ENCODE measurements around the gene SAMD8. TPM values are rescaled to one million over a fixed set of nuclear protein-coding genes. Genes with fewer than 3 reads are reported as not detected.

Gene SAMD8
- total RNA-seq, 1 experiment from 2014 or later = 23.6 TPM

- TF ChIP-seq YY1 (IDR thresholded peaks at IDR 0.05; ENCODE audit: extremely low read depth, insufficient replicate concordance, low read depth, low read length) (no peak), FOSL1 (IDR thresholded peaks at IDR 0.05; ENCODE audit: low read depth) (no peak), JUND (IDR thresholded peaks at IDR 0.05) (no peak), ZNF274 (IDR thresholded peaks at IDR 0.05; ENCODE audit: low read depth, low read length) (no peak), POLR2AphosphoS5 (IDR thresholded peaks at IDR 0.05; ENCODE audit: low read depth, low read length) (no peak), POLR2A (IDR thresholded peaks at IDR 0.05; ENCODE audit: borderline replicate concordance, extremely low read depth, insufficient read depth, insufficient read length) (no peak)
These were observed 6.6 kb upstream of the SAMD8 start (continued) for GRCh38 chr10:75104842-75105241.

- ChIA-PET CTCF (no interaction called here), RAD21 (ENCODE audit: low non-redundant PET in 1 of 2, low total read pairs in 2 of 2, uncharacterized antibody in 2 of 2, unreplicated experiment in 2 of 2) (no interaction called here)
These were observed 5.8 kb upstream of the SAMD8 start for GRCh38 chr10:75105576-75106197.

More at GRCh38 chr10:75105576-75106197, 5.8 kb upstream of the SAMD8 start:
- H3K27ac ChIP-seq (ENCODE audit: low read depth, low read length) = no peak overlapping the region
- H3K36me3 ChIP-seq (ENCODE audit: control insufficient read depth in 1 of 2, insufficient read depth in 2 of 2, low read length in 2 of 2) = no peaks in the 10 kb centered on the region
- intact Hi-C loops (cut with micrococcal nuclease) = no loop called here
- no peak for DNase-seq (ENCODE audit: low read depth, low spot score)
- H3K4me2 ChIP-seq (ENCODE audit: low read length) = no peak overlapping the region
- no TSS peak for BruUV-seq (replicated peaks)
- no peaks in the 10 kb centered on the region for H3K9me2 ChIP-seq (ENCODE audit: insufficient read depth)
- POLR2A ChIA-PET = interaction anchor here (0.7 to 1.0 kb wide), 2 partner anchors 8 to 280 kb away, joined by 3 read pairs; no protein-coding TSS in a partner anchor
- peaks cover 9 to 24% of the 10 kb centered on the region in 2 experiments; a peak in 3 of 4 replicates for H3K4me1 ChIP-seq (ENCODE audit: control insufficient read depth in 1 of 2, insufficient read depth in 2 of 2, low read length in 2 of 2)
- no peaks in the 10 kb centered on the region for H3K79me2 ChIP-seq (ENCODE audit: insufficient read depth, low read length)
- TF ChIP-seq RAD21 (IDR thresholded peaks at IDR 0.05; ENCODE audit: low read depth) (no peak), ZBTB33 (IDR thresholded peaks at IDR 0.05; ENCODE audit: extremely low read depth, insufficient replicate concordance, low read length) (no peak), SIN3A (IDR thresholded peaks at IDR 0.05; ENCODE audit: low read depth) (no peak), TCF7L2 (IDR thresholded peaks at IDR 0.05; ENCODE audit: borderline replicate concordance, extremely low read depth, insufficient read depth, insufficient read length) (no peak), YY1 (IDR thresholded peaks at IDR 0.05; ENCODE audit: extremely low read depth, insufficient replicate concordance, low read depth, low read length) (no peak), FOSL1 (IDR thresholded peaks at IDR 0.05; ENCODE audit: low read depth) (no peak), SRF (IDR thresholded peaks at IDR 0.05; ENCODE audit: low read depth) (no peak), ELF1 (IDR thresholded peaks at IDR 0.05; ENCODE audit: borderline replicate concordance, low read depth) (no peak), POLR2AphosphoS5 (IDR thresholded peaks at IDR 0.05; ENCODE audit: low read depth, low read length) (no peak), REST (IDR thresholded peaks at IDR 0.05; ENCODE audit: low read depth) (no peak), MAX (IDR thresholded peaks at IDR 0.05) (no peak), EZH2 (IDR thresholded peaks at IDR 0.05) (no peak), POLR2A (IDR thresholded peaks at IDR 0.05; ENCODE audit: borderline replicate concordance, extremely low read depth, insufficient read depth, insufficient read length) (no peak), EGR1 (IDR thresholded peaks at IDR 0.05; ENCODE audit: low read depth) (no peak), CEBPB (IDR thresholded peaks at IDR 0.05; ENCODE audit: low read depth) (no peak)
- no peak overlapping the region for H2AFZ ChIP-seq (ENCODE audit: low read depth, low read length, poor library complexity, severe bottlenecking)
- ATAC-seq = no peak
- no peaks in the 10 kb centered on the region for H3K9me3 ChIP-seq (ENCODE audit: control insufficient read depth in 1 of 2, insufficient read depth in 1 of 2, low read depth in 1 of 2, low read length in 2 of 2)
- H4K20me1 ChIP-seq (ENCODE audit: insufficient read depth) = no peaks in the 10 kb centered on the region
- H3K27me3 ChIP-seq (ENCODE audit: insufficient read depth, low read length) = no peaks in the 10 kb centered on the region
- no peak overlapping the region for H3K9ac ChIP-seq (ENCODE audit: low read length)
- no peak overlapping the region for H3K4me3 ChIP-seq (replicated peaks in 1 of 2; ENCODE audit: low read depth in 1 of 2, low read length in 2 of 2)

Measured in HCT116 (cell line).